Measurements from ENCODE around the gene MAGI1.

- TF ChIP-seq POLR2A (IDR thresholded peaks at IDR 0.05) = no peak
- TF ChIP-seq, protein P1, sequence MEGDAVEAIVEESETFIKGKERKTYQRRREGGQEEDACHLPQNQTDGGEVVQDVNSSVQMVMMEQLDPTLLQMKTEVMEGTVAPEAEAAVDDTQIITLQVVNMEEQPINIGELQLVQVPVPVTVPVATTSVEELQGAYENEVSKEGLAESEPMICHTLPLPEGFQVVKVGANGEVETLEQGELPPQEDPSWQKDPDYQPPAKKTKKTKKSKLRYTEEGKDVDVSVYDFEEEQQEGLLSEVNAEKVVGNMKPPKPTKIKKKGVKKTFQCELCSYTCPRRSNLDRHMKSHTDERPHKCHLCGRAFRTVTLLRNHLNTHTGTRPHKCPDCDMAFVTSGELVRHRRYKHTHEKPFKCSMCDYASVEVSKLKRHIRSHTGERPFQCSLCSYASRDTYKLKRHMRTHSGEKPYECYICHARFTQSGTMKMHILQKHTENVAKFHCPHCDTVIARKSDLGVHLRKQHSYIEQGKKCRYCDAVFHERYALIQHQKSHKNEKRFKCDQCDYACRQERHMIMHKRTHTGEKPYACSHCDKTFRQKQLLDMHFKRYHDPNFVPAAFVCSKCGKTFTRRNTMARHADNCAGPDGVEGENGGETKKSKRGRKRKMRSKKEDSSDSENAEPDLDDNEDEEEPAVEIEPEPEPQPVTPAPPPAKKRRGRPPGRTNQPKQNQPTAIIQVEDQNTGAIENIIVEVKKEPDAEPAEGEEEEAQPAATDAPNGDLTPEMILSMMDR (IDR thresholded peaks at IDR 0.05) = no peak
Measured at GRCh38 chr3:65827076-65827475, 211.6 kb downstream of the MAGI1 start.

Data from lower leg skin (tissue), 3 donors.